ENCODE measurements around the gene MIX23. TPM values are rescaled to one million over a fixed set of nuclear protein-coding genes. Genes with fewer than 3 reads are reported as not detected.
"Not testable (repeated sequence)": the region's sequence is repeated elsewhere in the genome, so short reads cannot be mapped to it uniquely, and the experiment has no call there.

MIX23 gene
- total RNA-seq, 3 donors from 2014 or later (not counting 1 experiment from before 2014, with no cell fraction given): 9.6 to 16.4 (median 14.1) TPM

- Histone ChIP-seq H3K4me3 (ENCODE audit: low read length) (no peak overlapping the region), H3K27ac (ENCODE audit: low read length) (no peak overlapping the region), H3K36me3 (ENCODE audit: control insufficient read depth, insufficient read depth, low read length) (peaks cover 56% of the 10 kb centered on the region), H3K27me3 (ENCODE audit: control insufficient read depth, insufficient read depth, low read length) (no peaks in the 10 kb centered on the region), H3K4me1 (ENCODE audit: control insufficient read depth, insufficient read depth, low read length) (no peaks in the 10 kb centered on the region), H3K9me3 (ENCODE audit: control insufficient read depth, insufficient read depth, low read length) (no peaks in the 10 kb centered on the region)
- WGBS (ENCODE audit: insufficient coverage): 98% methylated on average over 4 of the region's 5 CpGs
- intact Hi-C loops (cut with micrococcal nuclease): no loop called here
- Mint-ChIP-seq H3K27ac (no peak overlapping the region), H3K4me3 (no peak overlapping the region), H3K36me3 (peaks cover 17% of the 10 kb centered on the region), H3K9me3 (no peaks in the 10 kb centered on the region), H3K4me1 (peaks cover 4% of the 10 kb centered on the region in 2 donors), H3K27me3 (ENCODE audit: low read depth in 2 of 2) (no peaks in the 10 kb centered on the region)
- ATAC-seq: no peak
- no peak for DNase-seq
- no peak for TF ChIP-seq CTCF (IDR thresholded peaks at IDR 0.05)
Observed at GRCh38 chr3:122366379-122366749, 16.7 kb downstream of the MIX23 start.

- H3K9me3 ChIP-seq (ENCODE audit: control insufficient read depth, insufficient read depth, low read length); H3K9me3 Mint-ChIP-seq; ATAC-seq; H3K4me3 ChIP-seq (ENCODE audit: low read length); intact Hi-C loops (cut with micrococcal nuclease); H3K27ac Mint-ChIP-seq; H3K4me1 ChIP-seq (ENCODE audit: control insufficient read depth, insufficient read depth, low read length); DNase-seq; H3K27me3 ChIP-seq (ENCODE audit: control insufficient read depth, insufficient read depth, low read length); H3K4me1 Mint-ChIP-seq; H3K4me3 Mint-ChIP-seq; H3K27me3 Mint-ChIP-seq (ENCODE audit: low read depth in 2 of 2); H3K27ac ChIP-seq (ENCODE audit: low read length): not testable (repeated sequence)
- peaks cover 11% of the 10 kb centered on the region for H3K36me3 Mint-ChIP-seq
- H3K36me3 ChIP-seq (ENCODE audit: control insufficient read depth, insufficient read depth, low read length): peaks cover 54% of the 10 kb centered on the region
- 82% methylated on average over 8 of the region's 10 CpGs for WGBS (ENCODE audit: insufficient coverage)
Observed at GRCh38 chr3:122365582-122366378, 17.3 kb downstream of the MIX23 start.

- intact Hi-C loops (cut with micrococcal nuclease): no loop called here
- H3K4me1 ChIP-seq (ENCODE audit: control insufficient read depth, insufficient read depth, low read length): no peaks in the 10 kb centered on the region
- Mint-ChIP-seq H3K4me1 (no peaks in the 10 kb centered on the region), H3K27me3 (ENCODE audit: low read depth in 2 of 2) (no peaks in the 10 kb centered on the region), H3K36me3 (peaks cover 11% of the 10 kb centered on the region), H3K4me3 (no peak overlapping the region), H3K27ac (no peak overlapping the region), H3K9me3 (no peaks in the 10 kb centered on the region)
- WGBS (ENCODE audit: insufficient coverage): 100% methylated on average over 1 of the region's 1 CpG
- H3K27ac ChIP-seq (ENCODE audit: low read length): no peak overlapping the region
- DNase-seq (no peak), ATAC-seq (no peak)
- no peak for TF ChIP-seq CTCF (IDR thresholded peaks at IDR 0.05)
- H3K27me3 ChIP-seq (ENCODE audit: control insufficient read depth, insufficient read depth, low read length): no peaks in the 10 kb centered on the region
- H3K4me3 ChIP-seq (ENCODE audit: low read length): no peak overlapping the region
- H3K36me3 ChIP-seq (ENCODE audit: control insufficient read depth, insufficient read depth, low read length): peaks cover 51% of the 10 kb centered on the region
- H3K9me3 ChIP-seq (ENCODE audit: control insufficient read depth, insufficient read depth, low read length): no peaks in the 10 kb centered on the region
Observed at GRCh38 chr3:122365073-122365472, 18.0 kb downstream of the MIX23 start.

- Mint-ChIP-seq H3K4me1 (no peaks in the 10 kb centered on the region), H3K27me3 (ENCODE audit: low read depth in 2 of 2) (no peaks in the 10 kb centered on the region), H3K36me3 (peaks cover 11% of the 10 kb centered on the region), H3K9me3 (no peaks in the 10 kb centered on the region), H3K27ac (no peak overlapping the region), H3K4me3 (no peak overlapping the region)
- WGBS (ENCODE audit: insufficient coverage): 50% methylated on average over 2 of the region's 2 CpGs
- H3K4me1 ChIP-seq (ENCODE audit: control insufficient read depth, insufficient read depth, low read length): no peaks in the 10 kb centered on the region
- H3K27me3 ChIP-seq (ENCODE audit: control insufficient read depth, insufficient read depth, low read length): no peaks in the 10 kb centered on the region
- DNase-seq (no peak), ATAC-seq (no peak)
- no peak overlapping the region for H3K27ac ChIP-seq (ENCODE audit: low read length)
- TF ChIP-seq CTCF (IDR thresholded peaks at IDR 0.05): no peak
- intact Hi-C loops (cut with micrococcal nuclease): no loop called here
- H3K4me3 ChIP-seq (ENCODE audit: low read length): no peak overlapping the region
- H3K9me3 ChIP-seq (ENCODE audit: control insufficient read depth, insufficient read depth, low read length): no peaks in the 10 kb centered on the region
- H3K36me3 ChIP-seq (ENCODE audit: control insufficient read depth, insufficient read depth, low read length): peaks cover 45% of the 10 kb centered on the region
Observed at GRCh38 chr3:122364490-122364889, 18.5 kb downstream of the MIX23 start.

All from natural killer cell (primary cell).